ENCODE results near the gene EPHA8.

DNA sequence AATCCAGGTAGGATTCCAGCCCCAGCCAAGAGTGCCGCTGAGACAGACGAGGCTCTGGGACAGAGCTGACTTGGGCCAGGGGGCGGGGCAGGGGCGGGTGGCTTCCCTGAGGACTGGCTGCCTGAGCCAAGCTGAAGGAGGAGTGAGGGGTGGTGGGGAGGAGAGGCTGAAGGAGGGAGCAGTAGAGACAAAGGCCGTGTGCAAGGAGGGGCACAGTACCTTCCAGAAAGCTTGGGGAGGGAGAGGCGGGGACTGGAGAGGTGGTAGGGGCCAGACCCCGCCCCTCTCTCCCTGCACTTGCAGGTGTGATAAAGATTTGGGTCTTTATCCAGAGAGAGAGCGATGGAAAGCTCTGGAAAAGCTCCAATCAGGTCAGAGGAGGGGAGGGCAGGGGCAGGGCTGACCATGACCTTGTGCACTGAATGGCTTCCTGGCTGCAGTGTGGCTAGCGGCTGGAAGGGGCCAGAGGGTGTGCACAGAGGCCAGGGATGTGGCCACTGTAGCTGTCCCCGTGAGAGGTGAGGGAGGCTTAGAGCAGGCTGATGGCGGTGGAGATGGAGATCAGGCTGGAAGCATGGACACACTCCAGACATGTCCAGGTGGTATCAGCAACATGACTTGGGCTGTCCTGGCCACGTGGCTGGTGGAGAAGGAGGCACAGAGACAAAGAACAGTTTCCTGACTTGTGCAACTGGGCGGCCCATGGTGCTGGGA is 6.7 kb upstream of the EPHA8 start:
- TF ChIP-seq, protein P1, sequence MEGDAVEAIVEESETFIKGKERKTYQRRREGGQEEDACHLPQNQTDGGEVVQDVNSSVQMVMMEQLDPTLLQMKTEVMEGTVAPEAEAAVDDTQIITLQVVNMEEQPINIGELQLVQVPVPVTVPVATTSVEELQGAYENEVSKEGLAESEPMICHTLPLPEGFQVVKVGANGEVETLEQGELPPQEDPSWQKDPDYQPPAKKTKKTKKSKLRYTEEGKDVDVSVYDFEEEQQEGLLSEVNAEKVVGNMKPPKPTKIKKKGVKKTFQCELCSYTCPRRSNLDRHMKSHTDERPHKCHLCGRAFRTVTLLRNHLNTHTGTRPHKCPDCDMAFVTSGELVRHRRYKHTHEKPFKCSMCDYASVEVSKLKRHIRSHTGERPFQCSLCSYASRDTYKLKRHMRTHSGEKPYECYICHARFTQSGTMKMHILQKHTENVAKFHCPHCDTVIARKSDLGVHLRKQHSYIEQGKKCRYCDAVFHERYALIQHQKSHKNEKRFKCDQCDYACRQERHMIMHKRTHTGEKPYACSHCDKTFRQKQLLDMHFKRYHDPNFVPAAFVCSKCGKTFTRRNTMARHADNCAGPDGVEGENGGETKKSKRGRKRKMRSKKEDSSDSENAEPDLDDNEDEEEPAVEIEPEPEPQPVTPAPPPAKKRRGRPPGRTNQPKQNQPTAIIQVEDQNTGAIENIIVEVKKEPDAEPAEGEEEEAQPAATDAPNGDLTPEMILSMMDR (IDR thresholded peaks at IDR 0.05) = no peak
- peak; percentile 42; the same call in 1 of the 2 replicates for TF ChIP-seq USF2 (CRISPR knock-in tag; IDR thresholded peaks at IDR 0.05)
- TF ChIP-seq IRF2 (CRISPR knock-in tag; IDR thresholded peaks at IDR 0.05; ENCODE audit: borderline replicate concordance, low read depth) = no peak
- peak; percentile 40; the same call in 1 of the 2 replicates for TF ChIP-seq USF1 (CRISPR knock-in tag; IDR thresholded peaks at IDR 0.05)
- TF ChIP-seq CREB1 (CRISPR knock-in tag; IDR thresholded peaks at IDR 0.05) = no peak
- no peak for TF ChIP-seq FOXP1 (CRISPR knock-in tag; IDR thresholded peaks at IDR 0.05; ENCODE audit: borderline replicate concordance)
- TF ChIP-seq NFATC4 (CRISPR knock-in tag; IDR thresholded peaks at IDR 0.05) = no peak
- peak; percentile 79; the same call in 1 of the 2 replicates for TF ChIP-seq MAX (CRISPR knock-in tag; IDR thresholded peaks at IDR 0.05)
